Measurements from ENCODE around the gene PLXND1.

The PLXND1 gene

GRCh38 chr3:129601713-129602112 is 4.8 kb downstream of the PLXND1 start:
- no peak for DNase-seq (ENCODE audit: low read depth)

GRCh38 chr3:129600348-129600747 is 6.1 kb downstream of the PLXND1 start:
- DNase-seq (ENCODE audit: low read depth) = no peak

DNA sequence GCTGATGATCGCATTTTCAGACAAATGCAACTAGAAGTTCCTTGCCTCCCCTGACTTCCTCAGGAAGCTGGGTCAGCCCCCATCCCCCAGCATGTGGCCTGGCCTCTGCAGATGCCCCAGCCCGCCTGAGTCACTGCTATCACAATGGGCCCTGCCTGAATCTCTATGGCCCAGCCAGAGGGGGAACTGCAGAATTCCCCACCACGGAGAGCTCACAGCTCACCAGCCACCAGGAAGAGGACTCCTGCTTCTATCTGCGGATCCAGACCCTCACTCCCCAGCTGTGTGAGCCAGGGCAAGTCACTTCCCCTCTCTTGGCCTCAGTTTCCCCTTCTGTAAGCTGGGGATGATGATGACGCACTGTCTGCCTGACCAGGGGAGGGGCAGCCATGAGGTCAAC is 6.9 kb downstream of the PLXND1 start:
- DNase-seq (ENCODE audit: low read depth) = peak; percentile 88

GRCh38 chr3:129599073-129599472 is 7.4 kb downstream of the PLXND1 start:
- no peak for DNase-seq (ENCODE audit: low read depth)

- DNase-seq (ENCODE audit: low read depth) = no peak
Measured at GRCh38 chr3:129598484-129598883, 8.0 kb downstream of the PLXND1 start.

- no peak for DNase-seq (ENCODE audit: low read depth)
Measured at GRCh38 chr3:129598000-129598381, 8.5 kb downstream of the PLXND1 start.

DNA sequence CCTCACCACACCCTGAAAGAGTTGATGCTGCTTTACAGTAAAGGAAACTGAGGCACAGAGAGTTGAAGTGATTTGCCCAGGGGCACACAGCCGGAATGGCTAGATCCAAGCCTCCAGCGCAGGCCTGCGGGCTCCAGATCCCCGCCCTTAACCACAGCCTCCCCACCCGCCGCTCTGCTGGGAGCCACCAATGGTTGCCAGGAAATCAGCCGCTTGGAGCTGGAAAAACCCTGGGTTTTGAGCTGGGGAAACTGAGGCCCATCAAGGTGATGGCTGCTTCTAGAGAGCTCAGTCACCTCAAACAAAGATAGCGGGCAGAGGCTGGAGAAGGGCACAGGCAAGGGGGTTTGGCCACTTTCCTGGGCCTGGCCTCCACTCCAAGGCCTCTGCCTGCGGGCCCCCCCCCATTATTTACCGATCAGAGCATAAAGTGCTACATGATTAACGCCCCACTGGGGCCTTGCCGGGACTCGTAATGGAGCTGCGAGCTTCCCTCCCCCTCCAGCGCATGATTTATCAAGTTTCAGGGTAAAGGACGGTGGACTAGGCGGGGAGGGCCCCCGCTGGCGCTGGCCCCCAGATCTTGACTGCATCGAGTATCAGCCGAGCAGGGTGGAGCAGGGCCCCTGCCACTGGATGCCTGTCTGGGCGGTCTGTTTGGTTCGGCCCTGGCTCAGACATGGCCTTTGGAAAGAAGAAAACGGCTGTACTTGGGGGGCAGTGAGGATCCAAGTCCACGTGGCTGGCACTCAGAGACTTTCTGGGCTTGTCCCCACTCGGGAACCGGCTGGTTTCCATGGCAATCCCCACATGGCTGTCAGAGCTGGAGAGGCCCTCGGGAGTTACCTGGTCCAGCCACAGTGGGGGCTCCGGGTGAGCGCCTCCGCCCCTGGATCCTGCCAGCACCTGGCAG is 9.1 kb downstream of the PLXND1 start:
- no peak for DNase-seq (ENCODE audit: low read depth)

DNA sequence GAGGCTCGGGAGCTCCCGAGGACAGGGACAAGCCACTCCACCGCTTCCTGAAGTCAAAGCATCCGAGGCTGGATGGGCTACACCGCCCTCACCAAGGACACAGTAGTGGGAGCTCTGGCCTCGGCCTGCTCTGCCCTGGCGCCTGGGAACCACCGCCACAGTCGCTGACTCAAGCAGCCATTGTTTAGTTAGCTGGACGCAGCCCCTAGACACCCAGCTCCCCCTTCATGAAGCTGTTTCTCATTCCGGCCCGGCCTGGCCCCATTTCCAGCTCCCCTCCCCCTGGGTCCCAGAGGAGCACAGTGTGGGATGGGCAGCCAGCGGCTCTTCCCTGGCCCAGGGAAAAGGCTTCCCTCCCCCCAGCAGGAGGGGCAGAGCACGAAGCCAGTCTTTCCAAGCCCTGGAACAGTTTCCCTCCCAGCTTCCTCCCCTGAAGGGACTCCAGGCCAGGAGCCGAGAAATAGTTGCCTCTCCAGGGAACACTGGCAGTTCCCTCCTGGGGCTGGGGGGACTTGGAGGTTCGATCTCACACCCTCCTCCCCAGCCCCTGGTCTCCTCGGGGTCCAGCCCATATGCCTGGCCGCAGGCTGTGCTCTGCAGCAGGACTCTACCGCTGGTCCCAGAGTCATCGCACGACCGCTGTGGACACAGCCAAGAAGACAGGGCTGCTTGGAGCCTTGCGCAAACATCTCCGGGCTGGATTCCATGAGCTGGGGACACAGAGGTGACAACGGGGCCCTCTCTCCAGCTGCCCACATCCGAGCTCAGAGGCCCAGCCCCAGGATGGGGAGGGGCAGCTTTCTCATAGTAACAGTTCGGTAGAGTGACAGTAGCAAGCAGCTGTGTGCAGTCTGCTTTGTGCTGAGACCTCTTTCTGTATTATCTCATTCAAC is 10.0 kb downstream of the PLXND1 start:
- DNase-seq (ENCODE audit: low read depth) = no peak

- DNase-seq (ENCODE audit: low read depth) = no peak
Measured at GRCh38 chr3:129595544-129596193, 10.8 kb downstream of the PLXND1 start.

GRCh38 chr3:129594907-129595390 is 11.5 kb downstream of the PLXND1 start:
- DNase-seq (ENCODE audit: low read depth) = no peak

DNA sequence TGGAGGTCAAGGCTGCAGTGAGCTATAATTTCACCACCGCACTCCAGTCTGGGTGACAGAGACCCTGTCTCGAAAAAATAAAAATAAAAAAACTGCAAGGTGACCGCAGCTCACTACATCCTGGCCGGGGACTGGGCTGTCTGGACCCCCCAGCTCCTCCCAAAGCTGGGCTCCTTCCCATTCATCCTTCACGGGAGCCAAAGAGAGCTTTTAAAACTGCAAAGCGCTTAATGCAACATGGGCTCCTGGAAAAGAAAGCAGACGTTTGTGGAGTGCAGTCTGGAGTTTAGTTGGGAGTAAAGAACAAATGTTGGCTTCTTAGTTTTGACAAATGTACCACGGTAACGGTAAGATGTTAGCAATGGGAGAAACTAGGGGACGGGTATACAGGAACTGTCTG is 12.1 kb downstream of the PLXND1 start:
- DNase-seq (ENCODE audit: low read depth) = no peak

- DNase-seq (ENCODE audit: low read depth) = no peak
Measured at GRCh38 chr3:129593595-129594339, 12.7 kb downstream of the PLXND1 start.

- no peak for DNase-seq (ENCODE audit: low read depth)
Measured at GRCh38 chr3:129593230-129593594, 13.3 kb downstream of the PLXND1 start.

GRCh38 chr3:129592381-129593131 is 13.9 kb downstream of the PLXND1 start:
- no peak for DNase-seq (ENCODE audit: low read depth)

DNA sequence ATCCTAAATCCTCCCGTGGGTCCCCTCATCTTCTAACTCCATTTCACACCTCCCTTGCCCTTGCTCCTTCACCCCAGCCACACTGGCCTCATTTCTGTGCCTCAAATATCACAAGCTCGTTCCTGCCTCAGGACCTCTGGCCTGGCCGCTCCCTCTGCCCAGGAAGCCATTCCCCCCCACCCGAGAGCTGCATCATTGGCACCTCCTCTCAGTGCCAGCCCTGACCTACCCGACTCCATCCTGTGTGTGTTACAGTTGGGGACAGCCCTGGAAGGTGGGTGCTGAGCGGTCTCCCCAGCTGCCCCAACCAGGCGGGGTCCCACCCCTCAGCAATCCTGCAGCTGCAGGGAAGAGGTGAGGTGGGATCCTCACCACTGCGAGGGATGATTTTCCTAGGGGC is 14.5 kb downstream of the PLXND1 start:
- no peak for DNase-seq (ENCODE audit: low read depth)

DNA sequence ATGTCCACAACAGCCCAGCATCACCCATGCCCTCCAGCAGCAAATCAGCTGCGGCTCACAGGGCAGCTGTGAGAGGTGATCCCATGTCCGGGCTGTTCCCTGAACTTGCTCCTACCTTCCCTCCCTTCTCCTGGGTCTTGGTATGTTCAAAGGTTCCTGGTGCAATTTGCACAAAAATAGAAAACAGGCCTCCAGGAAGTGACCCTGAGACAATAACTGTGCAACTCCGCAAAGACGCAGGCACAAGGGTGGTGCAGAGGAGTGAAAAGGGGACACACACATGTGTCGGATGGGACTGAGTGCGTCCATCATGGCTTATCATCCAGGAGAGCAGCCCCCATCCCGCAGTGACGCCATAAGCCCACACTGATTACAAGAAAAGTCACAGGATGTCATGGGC is 16.3 kb downstream of the PLXND1 start:
- DNase-seq (ENCODE audit: low read depth) = no peak

DNA sequence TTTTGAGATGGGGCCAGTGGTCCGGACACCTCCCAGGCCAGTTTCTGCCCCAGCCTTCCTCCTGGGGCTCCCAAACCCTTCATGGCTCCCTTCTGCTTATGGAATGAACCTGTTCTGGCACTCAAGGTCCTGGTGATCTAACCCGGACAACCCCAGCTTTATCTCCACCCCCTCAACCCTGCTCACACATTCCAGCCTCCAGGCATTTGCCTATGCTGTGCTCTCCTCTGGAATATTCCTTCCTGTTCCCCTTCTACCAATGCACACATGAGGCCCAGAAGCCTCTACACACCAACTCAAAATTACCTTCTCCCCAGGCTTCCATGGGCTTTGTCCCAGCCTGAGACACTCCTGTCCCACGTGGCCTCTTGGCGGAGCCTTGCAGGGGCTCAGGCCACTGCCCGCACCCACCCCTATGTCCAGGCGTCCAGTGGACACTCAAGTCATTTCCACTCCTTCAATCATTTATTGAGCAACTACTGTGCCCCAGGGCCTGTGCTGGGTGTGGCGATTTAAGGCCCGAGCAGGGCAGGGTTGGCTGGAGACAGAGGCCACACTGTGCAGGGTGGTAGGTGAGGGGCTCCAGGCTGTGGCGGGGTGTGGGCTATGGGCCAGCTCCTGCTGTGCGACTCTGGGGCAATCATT is 18.8 kb downstream of the PLXND1 start:
- DNase-seq (ENCODE audit: low read depth) = no peak

- no peak for DNase-seq (ENCODE audit: low read depth)
Measured at GRCh38 chr3:129586746-129587430, 19.6 kb downstream of the PLXND1 start.

- no peak for DNase-seq (ENCODE audit: low read depth)
Measured at GRCh38 chr3:129585949-129586657, 20.4 kb downstream of the PLXND1 start.

Measured in CMK (cell line).